B cell (primary cell): Measurements from ENCODE around the gene TRPM2. TPM values are rescaled to one million over a fixed set of nuclear protein-coding genes. Genes with fewer than 3 reads are reported as not detected.

ENCODE experiments used
- ATAC-seq: fragments of 200-7000 bp; cut with Tn5 transposase; one replicate; pipeline ENCODE4 v1.10.0; 2021; ENCODE audit warnings: low read depth, mild to moderate bottlenecking, moderate number of reproducible peaks, moderate library complexity
- CTCF ChIA-PET: fragments of 350-600 bp; sonication (Branson Sonifier 250); formaldehyde crosslinking; loops from one replicate; lab custom pipeline; 2021; ENCODE audit warnings: antibody characterized with exemption, inconsistent platforms; lab: Charles Lee
- POLR2A ChIA-PET: fragments of 350-600 bp; sonication (Branson Sonifier 250); formaldehyde crosslinking; loops from one replicate; lab custom pipeline; 2021; ENCODE audit warnings: antibody characterized with exemption; lab: Charles Lee
- DNase-seq: peaks from one replicate; pipeline ENCODE4 v3.0.0; 2013
- H2AFZ ChIP-seq: 2 replicates; pipeline ENCODE4 v1.6.1; 2012; ENCODE audit warnings: mild to moderate bottlenecking, low read depth, low read length; ENCODE audit not compliant: insufficient read depth, poor library complexity, severe bottlenecking
- H3K27ac ChIP-seq, 2 donors: 1 replicate in 1 of 2; 2 replicates in 1 of 2; pipeline ENCODE4 v1.5.1; 2012 to 2013; ENCODE audit warnings: low read length in 2 of 2, mild to moderate bottlenecking in 2 of 2, moderate library complexity in 1 of 2
- H3K27me3 ChIP-seq, 4 experiments: fragments of 200-600 bp in 1 of 4; sonication (generic) in 1 of 4; replicated peaks in 1 of 4; 1 replicate in 2 of 4; 2 replicates in 2 of 4; pipeline versions ENCODE4 v1.6.1 to v1.7.0; 2013 to 2016; ENCODE audit warnings: low read length in 3 of 4, mild to moderate bottlenecking in 2 of 4, mixed read lengths in 1 of 4, moderate library complexity in 1 of 4; ENCODE audit not compliant: insufficient read depth in 4 of 4, control insufficient read depth in 3 of 4; ENCODE audit errors: control extremely low read depth in 1 of 4
- H3K36me3 ChIP-seq, 2 experiments: replicated peaks in 1 of 2; 1 replicate in 1 of 2; 2 replicates in 1 of 2; pipeline versions ENCODE4 v1.6.1 to v1.7.1; 2013; ENCODE audit warnings: low read length in 1 of 2; ENCODE audit not compliant: insufficient read depth in 2 of 2, control insufficient read depth in 1 of 2; ENCODE audit errors: control extremely low read depth in 1 of 2, extremely low read depth in 1 of 2
- H3K4me1 ChIP-seq, 2 donors: fragments of 200-600 bp in 1 of 2; sonication (generic) in 1 of 2; 1 replicate in 1 of 2; 2 replicates in 1 of 2; pipeline versions ENCODE4 v1.5.1 to v1.6.1; 2013 to 2017; ENCODE audit warnings: low read length in 2 of 2; ENCODE audit not compliant: control insufficient read depth in 2 of 2, insufficient read depth in 2 of 2
- H3K4me2 ChIP-seq: replicated peaks from 2 replicates; pipeline ENCODE3; 2012; ENCODE audit warnings: mild to moderate bottlenecking, low read depth, low read length; ENCODE audit not compliant: poor library complexity, severe bottlenecking
- H3K4me3 ChIP-seq, 5 experiments: fragments of 200-600 bp in 1 of 5; sonication (generic) in 1 of 5; 1 replicate in 3 of 5; 2 replicates in 2 of 5; pipeline versions ENCODE4 v1.5.1 to v1.7.0; 2011 to 2016; ENCODE audit warnings: low read length in 4 of 5, mild to moderate bottlenecking in 4 of 5, low read depth in 2 of 5, control low read depth in 1 of 5, moderate library complexity in 1 of 5; ENCODE audit not compliant: insufficient read depth in 1 of 5; ENCODE audit errors: control extremely low read depth in 1 of 5, extremely low read depth in 1 of 5
- H3K79me2 ChIP-seq: fragments of 200-600 bp; sonication (generic); one replicate; pipeline ENCODE4 v1.6.0; 2016; ENCODE audit warnings: low read length; ENCODE audit not compliant: control insufficient read depth, insufficient read depth
- H3K9ac ChIP-seq: fragments of 200-600 bp; sonication (generic); 2 replicates; pipeline ENCODE4 v1.6.1; 2017; ENCODE audit warnings: mild to moderate bottlenecking, low read length, moderate library complexity
- H3K9me3 ChIP-seq, 3 donors: one replicate each; pipeline versions ENCODE4 v1.6.1 to v1.7.1; 2013; ENCODE audit warnings: low read length in 2 of 3; ENCODE audit not compliant: control insufficient read depth in 2 of 3, insufficient read depth in 1 of 3; ENCODE audit errors: control extremely low read depth in 1 of 3
- H4K20me1 ChIP-seq: 2 replicates; pipeline ENCODE4 v1.6.0; 2012; ENCODE audit warnings: mild to moderate bottlenecking, low read length; ENCODE audit not compliant: insufficient read depth, control insufficient read depth, poor library complexity, severe bottlenecking
- H3K27ac Mint-ChIP-seq: one replicate; pipeline ENCODE4 v1.8.0; 2021; ENCODE audit warnings: mixed read lengths
- H3K27me3 Mint-ChIP-seq: one replicate; pipeline ENCODE4 v1.8.0; 2021; ENCODE audit warnings: mixed read lengths
- H3K4me1 Mint-ChIP-seq: one replicate; pipeline ENCODE4 v1.8.0; 2021; ENCODE audit warnings: mixed read lengths
- H3K4me3 Mint-ChIP-seq: one replicate; pipeline ENCODE4 v1.8.0; 2021; ENCODE audit warnings: mixed read lengths
- H3K9me3 Mint-ChIP-seq: one replicate; pipeline ENCODE4 v1.8.0; 2022; ENCODE audit warnings: mixed read lengths; ENCODE audit not compliant: insufficient read depth
- CTCF ChIP-seq: fragments of 200-600 bp; IDR thresholded peaks from one replicate; pipeline ENCODE4 v1.8.0; 2022; ENCODE audit warnings: antibody characterized with exemption, mild to moderate bottlenecking
- EZH2 ChIP-seq: IDR thresholded peaks from 2 replicates; pipeline ENCODE4 v1.6.1; 2012; ENCODE audit warnings: borderline replicate concordance, low read depth, mild to moderate bottlenecking, moderate library complexity, low read length; ENCODE audit not compliant: insufficient read depth, poor library complexity, severe bottlenecking
- WGBS: methylation state at CpG from one replicate; pipeline ENCODE4 v1.1.5; 2013; ENCODE audit warnings: missing lambda C conversion rate; ENCODE audit not compliant: insufficient coverage; 5-methylcytosine and 5-hydroxymethylcytosine counted together
- intact Hi-C: fragments of 100-400 bp; cut with micrococcal nuclease; formaldehyde crosslinking; loops from one replicate; pipeline ENCODE4 v1.10.0; 2022
- polyA plus RNA-seq: library from polyadenylated mRNA; depleted of rRNA; stranded (reverse); fragments of >200 nt; gene quantifications from 2 replicates; pipeline ENCODE4 v1.2.3, GENCODE V29; 2012
- total RNA-seq, 2 donors: library from RNA; stranded (reverse); fragments of 120-200 nt in 1 of 2; gene quantifications; 1 replicate in 1 of 2; 2 replicates in 1 of 2; pipeline versions ENCODE4 v1.2.3 to v1.2.4, GENCODE V29; 2013 to 2022

The TRPM2 gene
- total and polyA plus RNA-seq, 2 donors (not counting 1 experiment from before 2014, with no cell fraction given): 1.6 to 8.4 TPM

DNA sequence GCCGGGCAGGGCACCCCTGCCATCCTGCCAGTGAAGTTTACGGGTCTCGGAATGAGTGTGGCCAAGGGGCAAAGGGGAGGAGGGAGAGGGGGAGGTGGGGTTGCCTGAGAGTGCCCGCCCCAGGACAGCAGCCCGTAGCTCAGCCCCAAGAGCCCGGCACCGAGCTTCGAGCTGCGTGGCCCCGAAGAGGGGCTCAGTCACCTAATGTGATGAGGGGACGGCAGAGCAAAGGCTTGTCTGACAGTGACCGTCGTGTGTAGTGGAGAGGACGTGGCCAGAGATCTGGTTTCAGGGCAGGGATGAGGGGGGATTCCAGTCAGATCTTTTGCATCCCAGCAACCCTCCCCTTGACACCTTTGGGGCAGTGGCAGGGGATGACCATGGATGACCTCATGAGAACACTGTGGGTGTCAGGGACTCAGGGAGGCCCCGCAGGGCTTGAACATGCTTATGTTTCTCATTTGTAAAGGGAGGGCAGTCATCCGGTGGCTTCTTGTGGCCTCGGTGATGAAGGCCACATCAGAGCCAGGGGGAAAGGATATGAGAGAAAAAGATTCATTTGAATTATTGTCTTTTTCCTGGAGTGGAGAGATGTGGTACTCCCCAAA, 1.1 kb upstream of the TRPM2 start:
- POLR2A ChIA-PET: no interaction called here
- Histone ChIP-seq H3K79me2 (no peaks in the 10 kb centered on the region), H3K4me2 (peak overlapping the region; percentile 78), H4K20me1 (no peaks in the 10 kb centered on the region), H3K27ac (no peak overlapping the region), H2AFZ (peak overlapping the region; percentile 84), H3K36me3 (no peaks in the 10 kb centered on the region), H3K4me1 (peaks cover 49% of the 10 kb centered on the region in 2 donors), H3K9me3 (peaks cover 0 to 7% (median 0%) of the 10 kb centered on the region in 3 donors), H3K27me3 (peaks cover 0 to 27% (median 12%) of the 10 kb centered on the region in 4 experiments), H3K9ac (no peak overlapping the region), H3K4me3 (peak overlapping the region in 1 of 5 experiments; percentile 54)
- WGBS: 88% methylated on average over 16 of the region's 17 CpGs
- CTCF ChIA-PET: no interaction called here
- ATAC-seq: no peak
- intact Hi-C loops: loop anchor here (10.0 kb wide), 1 partner anchor 132 kb away; no protein-coding TSS in a partner anchor
- H3K27me3 Mint-ChIP-seq: peaks cover 7% of the 10 kb centered on the region
- peak overlapping the region; percentile 87 for H3K4me3 Mint-ChIP-seq
- H3K9me3 Mint-ChIP-seq: no peaks in the 10 kb centered on the region
- DNase-seq: peak; percentile 13
- no peak for TF ChIP-seq EZH2
- no peak for TF ChIP-seq CTCF
- peak overlapping the region; percentile 50 for H3K27ac Mint-ChIP-seq
- peaks cover 41% of the 10 kb centered on the region for H3K4me1 Mint-ChIP-seq

GRCh38 chr21:44354001-44354405, 582 bp downstream of the TRPM2 start:
- POLR2A ChIA-PET: no interaction called here

More at GRCh38 chr21:44354001-44354405, 582 bp downstream of the TRPM2 start:
- Histone ChIP-seq H3K4me2 (peak overlapping the region; percentile 78), H3K4me1 (peaks cover 49% of the 10 kb centered on the region in 2 donors), H4K20me1 (no peaks in the 10 kb centered on the region), H3K27me3 (peaks cover 0 to 22% (median 8%) of the 10 kb centered on the region in 4 experiments), H3K9ac (peak overlapping the region; percentile 55), H2AFZ (peak overlapping the region; percentile 84), H3K27ac (no peak overlapping the region), H3K79me2 (no peaks in the 10 kb centered on the region), H3K36me3 (peaks cover 0 to 4% of the 10 kb centered on the region in 2 experiments), H3K9me3 (peaks cover 0 to 4% (median 0%) of the 10 kb centered on the region in 3 donors), H3K4me3 (peak overlapping the region in 4 of 5 experiments; percentile 33 to 54 (median 45))
- H3K9me3 Mint-ChIP-seq: no peaks in the 10 kb centered on the region
- peak overlapping the region; percentile 87 for H3K4me3 Mint-ChIP-seq
- 51% methylated on average over 6 of the region's 8 CpGs for WGBS
- CTCF ChIA-PET: interaction anchor here (0.6 kb wide), 1 partner anchor 457 kb away, joined by 3 read pairs; no protein-coding TSS in a partner anchor
- TF ChIP-seq CTCF (no peak), EZH2 (no peak)
- ATAC-seq (no peak), DNase-seq (no peak)
- intact Hi-C loops: loop anchor here (10.0 kb wide), 1 partner anchor 131 kb away; no protein-coding TSS in a partner anchor
- peaks cover 41% of the 10 kb centered on the region for H3K4me1 Mint-ChIP-seq
- H3K27ac Mint-ChIP-seq: no peak overlapping the region
- H3K27me3 Mint-ChIP-seq: peaks cover 3% of the 10 kb centered on the region
